ENCODE data around the gene SPEN.

Gene SPEN

GRCh38 chr1:15988856-15989736, 141.6 kb downstream of the SPEN start:
- no peak for DNase-seq (ENCODE audit: low read depth, low spot score)

GRCh38 chr1:15989776-15990175, 142.3 kb downstream of the SPEN start:
- no peak for DNase-seq (ENCODE audit: low read depth, low spot score)
